ENCODE data around the gene LRRC53.

Gene LRRC53

DNA sequence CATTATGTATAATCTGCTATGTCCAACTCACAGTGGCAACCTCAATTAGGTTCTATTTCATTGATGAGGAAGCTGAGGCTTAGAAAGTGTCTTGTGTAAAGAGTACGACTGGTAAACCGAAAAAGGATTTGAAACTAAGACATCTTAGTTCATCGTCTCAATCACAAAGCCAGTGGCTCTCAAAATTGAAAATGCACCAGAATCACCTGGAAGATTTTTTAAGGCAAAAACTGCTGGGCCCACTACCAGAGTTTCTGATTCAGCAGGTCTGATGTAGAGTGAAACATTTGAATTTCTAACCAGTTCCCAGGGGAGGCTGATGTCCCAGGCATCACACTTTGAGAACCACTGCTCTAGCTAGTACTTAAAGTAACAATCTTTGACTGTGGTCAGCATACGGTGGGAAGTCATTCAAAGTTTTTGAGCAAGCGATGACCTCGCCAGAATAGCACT is 5.2 kb upstream of the LRRC53 start:
- Mint-ChIP-seq H3K4me3 (no peak overlapping the region), H3K27ac (no peak overlapping the region), H3K36me3 (ENCODE audit: low read depth) (no peaks in the 10 kb centered on the region), H3K4me1 (peaks cover 17% of the 10 kb centered on the region), H3K9me3 (peaks cover 3% of the 10 kb centered on the region), H3K27me3 (ENCODE audit: low read depth) (no peaks in the 10 kb centered on the region)
- TF ChIP-seq, protein P1, sequence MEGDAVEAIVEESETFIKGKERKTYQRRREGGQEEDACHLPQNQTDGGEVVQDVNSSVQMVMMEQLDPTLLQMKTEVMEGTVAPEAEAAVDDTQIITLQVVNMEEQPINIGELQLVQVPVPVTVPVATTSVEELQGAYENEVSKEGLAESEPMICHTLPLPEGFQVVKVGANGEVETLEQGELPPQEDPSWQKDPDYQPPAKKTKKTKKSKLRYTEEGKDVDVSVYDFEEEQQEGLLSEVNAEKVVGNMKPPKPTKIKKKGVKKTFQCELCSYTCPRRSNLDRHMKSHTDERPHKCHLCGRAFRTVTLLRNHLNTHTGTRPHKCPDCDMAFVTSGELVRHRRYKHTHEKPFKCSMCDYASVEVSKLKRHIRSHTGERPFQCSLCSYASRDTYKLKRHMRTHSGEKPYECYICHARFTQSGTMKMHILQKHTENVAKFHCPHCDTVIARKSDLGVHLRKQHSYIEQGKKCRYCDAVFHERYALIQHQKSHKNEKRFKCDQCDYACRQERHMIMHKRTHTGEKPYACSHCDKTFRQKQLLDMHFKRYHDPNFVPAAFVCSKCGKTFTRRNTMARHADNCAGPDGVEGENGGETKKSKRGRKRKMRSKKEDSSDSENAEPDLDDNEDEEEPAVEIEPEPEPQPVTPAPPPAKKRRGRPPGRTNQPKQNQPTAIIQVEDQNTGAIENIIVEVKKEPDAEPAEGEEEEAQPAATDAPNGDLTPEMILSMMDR (IDR thresholded peaks at IDR 0.05; ENCODE audit: unreplicated experiment in 3 of 3), result no peak

DNA sequence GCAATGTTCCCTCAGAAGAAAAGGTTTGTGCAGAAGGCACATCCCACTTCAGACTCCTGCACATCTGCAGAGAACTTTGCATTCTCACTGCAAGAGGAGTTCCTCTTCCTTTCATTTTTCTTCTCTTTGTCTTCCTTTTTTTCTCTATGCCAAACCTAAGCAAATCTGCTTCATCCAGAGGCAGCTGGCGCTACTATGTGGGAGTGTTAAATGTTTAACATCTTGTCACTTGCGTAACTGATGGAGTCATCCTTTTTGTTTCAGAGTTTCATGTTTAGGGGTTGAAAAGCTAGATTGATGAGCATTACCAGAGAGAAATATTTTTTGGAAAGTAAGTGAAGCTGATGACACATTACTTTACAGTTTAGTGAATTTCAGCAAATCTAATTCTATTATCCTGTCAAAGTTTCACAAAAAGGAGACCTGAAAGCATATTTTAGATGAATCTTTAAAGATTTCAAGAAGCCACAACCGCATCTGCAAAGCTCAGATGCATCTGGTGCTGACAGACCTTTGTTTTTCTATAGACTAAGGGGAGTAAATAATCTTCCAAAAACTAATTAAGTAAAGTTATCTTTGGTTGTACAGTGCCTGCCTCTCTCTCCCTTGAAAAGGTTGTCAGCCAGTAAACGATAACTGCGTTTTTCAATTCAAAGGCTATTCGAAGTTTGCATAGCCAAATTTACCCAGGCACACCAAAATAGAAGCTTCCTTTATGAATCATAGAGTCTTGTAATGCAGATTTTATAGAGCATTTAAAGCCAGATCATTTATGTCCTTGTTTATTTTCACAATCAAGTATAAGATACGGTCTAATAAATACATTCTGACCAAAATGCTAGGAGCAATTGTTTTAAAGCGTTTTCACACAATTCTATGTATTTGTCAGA is 1.2 kb upstream of the LRRC53 start:
- no peak overlapping the region for H3K4me3 Mint-ChIP-seq
- H3K4me1 Mint-ChIP-seq, result peaks cover 5% of the 10 kb centered on the region
- no peaks in the 10 kb centered on the region for H3K9me3 Mint-ChIP-seq
- H3K36me3 Mint-ChIP-seq (ENCODE audit: low read depth), result no peaks in the 10 kb centered on the region
- TF ChIP-seq, protein P1 (IDR thresholded peaks at IDR 0.05; ENCODE audit: unreplicated experiment in 3 of 3), result no peak
- no peaks in the 10 kb centered on the region for H3K27me3 Mint-ChIP-seq (ENCODE audit: low read depth)
- H3K27ac Mint-ChIP-seq, result no peak overlapping the region

DNA sequence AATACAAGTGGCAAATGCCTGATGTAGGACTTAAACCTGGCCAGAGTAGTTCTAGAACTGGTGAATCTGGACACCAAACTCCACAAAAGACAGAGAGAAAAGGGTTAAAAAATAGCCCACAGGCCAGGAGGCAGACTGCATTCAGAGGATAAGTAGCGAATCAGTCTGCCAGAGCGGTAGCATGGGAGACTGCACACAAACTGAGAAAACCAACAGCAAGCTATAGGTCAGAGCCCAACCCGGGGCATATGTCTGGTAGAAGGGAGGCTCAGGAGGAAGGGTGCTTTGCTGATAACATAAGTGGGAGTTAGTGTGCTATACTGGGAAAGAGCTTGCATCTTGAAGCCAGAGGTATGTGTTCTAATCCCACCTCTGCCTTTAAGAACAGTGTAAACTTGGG is 4.0 kb downstream of the LRRC53 start:
- Mint-ChIP-seq H3K36me3 (ENCODE audit: low read depth) (no peaks in the 10 kb centered on the region), H3K9me3 (no peaks in the 10 kb centered on the region)

DNA sequence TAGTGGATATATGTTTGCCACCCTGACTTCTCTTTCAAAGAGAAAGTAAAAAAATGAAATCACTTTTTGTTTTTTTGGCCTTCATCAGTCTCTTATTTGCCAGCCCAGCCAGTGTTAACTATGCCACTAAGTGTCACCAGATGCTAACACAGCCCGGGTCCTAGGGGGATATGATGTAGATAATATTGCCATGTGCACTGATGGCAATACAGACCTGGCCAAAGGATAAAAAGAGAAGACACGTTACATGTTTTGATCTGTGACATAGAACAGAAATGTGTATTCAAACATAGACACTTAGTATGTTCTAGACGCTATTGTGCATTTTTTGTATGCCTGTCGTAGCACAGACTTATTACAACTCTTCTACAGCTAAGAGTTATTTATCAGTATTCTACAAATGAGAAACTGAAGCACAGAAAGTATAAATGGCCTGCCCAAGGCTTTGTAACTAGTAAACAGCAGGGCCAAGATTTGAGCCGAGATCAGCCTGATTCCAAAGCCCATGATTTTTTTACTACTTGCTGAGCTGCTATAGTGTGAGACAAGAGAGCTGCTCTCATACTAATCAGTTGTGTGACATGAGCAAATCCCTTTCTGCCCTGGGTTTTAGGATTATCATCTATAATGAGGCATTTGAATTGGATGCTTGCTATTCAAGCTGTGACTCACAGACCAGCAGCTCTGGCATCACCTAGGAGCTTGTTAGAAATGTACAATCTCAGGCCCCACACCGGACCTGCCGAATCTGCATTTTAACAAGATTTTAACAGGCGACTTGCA is 6.3 kb downstream of the LRRC53 start:
- H3K4me3 Mint-ChIP-seq, result no peak overlapping the region
- H3K27me3 Mint-ChIP-seq (ENCODE audit: low read depth), result peaks cover 3% of the 10 kb centered on the region
- no peaks in the 10 kb centered on the region for H3K9me3 Mint-ChIP-seq
- H3K27ac Mint-ChIP-seq, result no peak overlapping the region
- H3K36me3 Mint-ChIP-seq (ENCODE audit: low read depth), result no peaks in the 10 kb centered on the region
- TF ChIP-seq, protein P1 (IDR thresholded peaks at IDR 0.05; ENCODE audit: unreplicated experiment in 3 of 3), result no peak
- no peaks in the 10 kb centered on the region for H3K4me1 Mint-ChIP-seq

More for the DNA sequence above, 4.0 kb downstream of the LRRC53 start:
- Mint-ChIP-seq H3K27me3 (ENCODE audit: low read depth) (peaks cover 3% of the 10 kb centered on the region), H3K4me1 (peaks cover 2% of the 10 kb centered on the region), H3K27ac (no peak overlapping the region), H3K4me3 (no peak overlapping the region)
- TF ChIP-seq, protein P1 (IDR thresholded peaks at IDR 0.05; ENCODE audit: unreplicated experiment in 3 of 3), result no peak

DNA sequence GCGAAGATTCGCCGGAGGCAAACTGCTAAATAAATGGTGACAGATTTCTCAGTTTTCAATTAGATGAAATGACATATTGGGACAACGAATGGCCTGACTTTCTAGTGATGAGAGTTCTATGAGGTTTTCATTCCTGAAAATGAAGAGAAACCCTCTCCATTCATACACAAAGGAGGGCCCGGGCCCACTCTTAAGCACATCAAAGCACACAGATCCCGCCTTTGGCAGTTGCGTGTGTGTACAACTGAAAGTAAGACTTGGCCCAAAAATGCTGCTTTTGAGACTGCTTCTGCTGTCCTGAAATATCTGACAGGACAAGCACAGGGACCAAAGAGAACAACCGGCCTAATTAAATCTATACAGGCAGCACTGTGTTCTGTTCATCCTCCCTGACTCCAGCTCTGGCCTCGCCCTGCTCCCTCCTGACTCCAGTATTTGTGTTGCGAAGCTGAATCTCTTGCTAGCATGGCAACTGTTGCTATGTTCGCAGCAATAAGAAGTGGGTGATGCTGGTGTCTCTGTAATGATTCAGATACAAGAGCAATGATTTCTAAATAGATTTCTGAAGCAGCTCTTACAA is 7.4 kb downstream of the LRRC53 start:
- no peaks in the 10 kb centered on the region for H3K36me3 Mint-ChIP-seq (ENCODE audit: low read depth)
- H3K9me3 Mint-ChIP-seq, result no peaks in the 10 kb centered on the region
- no peak overlapping the region for H3K4me3 Mint-ChIP-seq
- TF ChIP-seq, protein P1 (IDR thresholded peaks at IDR 0.05; ENCODE audit: unreplicated experiment in 3 of 3), result no peak
- peaks cover 3% of the 10 kb centered on the region for H3K27me3 Mint-ChIP-seq (ENCODE audit: low read depth)
- H3K4me1 Mint-ChIP-seq, result no peaks in the 10 kb centered on the region
- no peak overlapping the region for H3K27ac Mint-ChIP-seq

Measured in nephron (organoid).